Upper lobe of left lung (tissue), 6 donors: ENCODE measurements around the gene LCOR. TPM values are rescaled to one million over a fixed set of nuclear protein-coding genes. Genes with fewer than 3 reads are reported as not detected.

Experiments used
- ATAC-seq, 2 donors: fragments of 200-7000 bp; cut with Tn5 transposase; one replicate each; pipeline ENCODE4 v1.9.1; 2022; ENCODE audit warnings: mild to moderate bottlenecking in 2 of 2, moderate library complexity in 2 of 2; ENCODE audit not compliant: low FRiP score in 2 of 2
- DNase-seq, 2 donors: peaks; one replicate each; pipeline ENCODE4 v3.0.0-alpha.2; 2019 to 2020
- H3K27ac ChIP-seq, 4 donors: fragments of 200-600 bp; sonication (generic); one replicate each; pipeline ENCODE4 v1.5.1; 2016 to 2019
- H3K27me3 ChIP-seq, 4 donors: fragments of 200-600 bp; sonication (generic); one replicate each; pipeline ENCODE4 v1.5.1; 2017 to 2019
- H3K36me3 ChIP-seq, 4 donors: fragments of 200-600 bp; sonication (generic); one replicate each; pipeline ENCODE4 v1.5.1; 2016 to 2019
- H3K4me1 ChIP-seq, 4 donors: fragments of 200-600 bp; sonication (generic); one replicate each; pipeline ENCODE4 v1.5.1; 2018 to 2019
- H3K4me3 ChIP-seq, 4 donors: fragments of 200-600 bp; sonication (generic); one replicate each; pipeline ENCODE4 v1.5.1; 2017 to 2019; ENCODE audit warnings: mild to moderate bottlenecking in 2 of 4, moderate library complexity in 1 of 4
- H3K9me3 ChIP-seq, 4 donors: fragments of 200-600 bp; sonication (generic); one replicate each; pipeline ENCODE4 v1.5.1; 2018 to 2019
- EP300 ChIP-seq, 4 donors: sonication (generic); formaldehyde crosslinking; IDR thresholded peaks; one replicate each; pipeline ENCODE4 v1.5.1; 2017; ENCODE audit warnings: antibody characterized with exemption in 4 of 4, control low read depth in 2 of 4
- POLR2A ChIP-seq, 4 donors: fragments of 450-650 bp; IDR thresholded peaks; one replicate each; pipeline ENCODE4 v1.5.1; 2016 to 2017; ENCODE audit warnings: antibody characterized with exemption in 4 of 4, mild to moderate bottlenecking in 2 of 4
- POLR2AphosphoS5 ChIP-seq, 2 donors: sonication (generic); formaldehyde crosslinking; IDR thresholded peaks; one replicate each; pipeline ENCODE4 v1.5.1; 2017; ENCODE audit warnings: antibody characterized with exemption in 2 of 2
- WGBS, 2 donors: methylation state at CpG; one replicate each; pipeline ENCODE4 v1.1.5; 2017 to 2018; 5-methylcytosine and 5-hydroxymethylcytosine counted together
- total RNA-seq, 6 donors: library from RNA; depleted of rRNA in 4 of 6; stranded (reverse); fragments of >200 nt in 4 of 6; gene quantifications; one replicate each; pipeline versions ENCODE4 v1.1.0 to v1.2.1, GENCODE V29; 2016 to 2021
- TF ChIP-seq, protein P1 (sequence below), 6 experiments: fragments of 450-650 bp in 4 of 6; fragments of 200-600 bp in 2 of 6; sonication (generic) in 2 of 6; IDR thresholded peaks; one replicate each; pipeline ENCODE4 v1.5.1; 2016 to 2019; ENCODE audit warnings: antibody characterized with exemption in 6 of 6
- donor health status: DM: no; HTN: no; CAD: no; lungs with moderate emphysema.
- donor health status: DM: no; HTN: yes; CAD: no; lungs with severe emphysema.

The LCOR gene
- total RNA-seq, 6 donors from 2014 or later, result 18.6 to 54.7 (median 28.0) TPM

DNA sequence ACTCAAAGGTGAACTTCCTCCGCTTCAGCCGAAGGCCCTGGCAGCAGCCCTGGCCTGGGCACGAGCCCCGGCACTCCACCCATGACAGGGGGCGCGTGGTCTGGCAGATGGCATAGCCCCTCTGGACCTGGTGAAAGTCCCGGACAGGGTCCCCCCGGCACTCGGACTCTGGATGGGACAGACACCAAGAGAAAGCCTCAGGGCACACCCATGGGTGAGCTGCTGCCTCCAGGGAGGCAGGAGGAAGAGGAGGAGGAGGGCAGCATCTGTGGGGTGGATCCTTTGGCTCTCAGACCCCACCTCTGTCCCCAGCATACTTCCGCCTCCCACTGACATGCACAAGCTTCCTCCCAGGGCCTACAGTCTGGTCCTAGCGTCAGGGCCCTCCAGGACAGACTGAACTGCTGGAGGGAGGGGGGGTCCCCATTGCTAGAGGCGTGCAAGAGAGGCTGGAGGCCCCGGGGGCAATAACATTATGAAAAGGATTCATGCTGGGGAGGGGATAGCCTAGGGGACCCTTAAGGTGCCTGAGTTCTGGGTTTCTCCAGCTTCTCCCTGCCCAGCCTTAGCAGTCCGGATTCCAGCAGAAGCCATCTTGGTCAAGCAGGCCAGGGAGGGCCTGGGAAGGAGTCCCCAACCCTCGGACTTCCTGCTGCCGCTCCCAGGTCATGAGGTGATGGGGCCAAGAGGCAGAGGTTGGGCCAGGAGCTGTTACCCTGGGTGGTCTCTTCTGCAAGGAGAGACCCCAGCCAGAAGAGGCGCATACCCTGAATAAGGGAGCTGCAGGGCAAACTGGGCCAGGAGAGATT is 169.3 kb downstream of the LCOR start:
- Histone ChIP-seq H3K4me3 (no peak overlapping the region), H3K9me3 (no peaks in the 10 kb centered on the region), H3K4me1 (no peaks in the 10 kb centered on the region), H3K36me3 (no peaks in the 10 kb centered on the region), H3K27ac (no peak overlapping the region), H3K27me3 (no peaks in the 10 kb centered on the region)
- ATAC-seq (no peak), DNase-seq (no peak)
- no peak for TF ChIP-seq EP300 (IDR thresholded peaks at IDR 0.05)
- TF ChIP-seq, protein P1, sequence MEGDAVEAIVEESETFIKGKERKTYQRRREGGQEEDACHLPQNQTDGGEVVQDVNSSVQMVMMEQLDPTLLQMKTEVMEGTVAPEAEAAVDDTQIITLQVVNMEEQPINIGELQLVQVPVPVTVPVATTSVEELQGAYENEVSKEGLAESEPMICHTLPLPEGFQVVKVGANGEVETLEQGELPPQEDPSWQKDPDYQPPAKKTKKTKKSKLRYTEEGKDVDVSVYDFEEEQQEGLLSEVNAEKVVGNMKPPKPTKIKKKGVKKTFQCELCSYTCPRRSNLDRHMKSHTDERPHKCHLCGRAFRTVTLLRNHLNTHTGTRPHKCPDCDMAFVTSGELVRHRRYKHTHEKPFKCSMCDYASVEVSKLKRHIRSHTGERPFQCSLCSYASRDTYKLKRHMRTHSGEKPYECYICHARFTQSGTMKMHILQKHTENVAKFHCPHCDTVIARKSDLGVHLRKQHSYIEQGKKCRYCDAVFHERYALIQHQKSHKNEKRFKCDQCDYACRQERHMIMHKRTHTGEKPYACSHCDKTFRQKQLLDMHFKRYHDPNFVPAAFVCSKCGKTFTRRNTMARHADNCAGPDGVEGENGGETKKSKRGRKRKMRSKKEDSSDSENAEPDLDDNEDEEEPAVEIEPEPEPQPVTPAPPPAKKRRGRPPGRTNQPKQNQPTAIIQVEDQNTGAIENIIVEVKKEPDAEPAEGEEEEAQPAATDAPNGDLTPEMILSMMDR (IDR thresholded peaks at IDR 0.05), result no peak
- 93 to 94% methylated on average over 13 to 17 of the region's 17 CpGs for WGBS, 2 donors

DNA sequence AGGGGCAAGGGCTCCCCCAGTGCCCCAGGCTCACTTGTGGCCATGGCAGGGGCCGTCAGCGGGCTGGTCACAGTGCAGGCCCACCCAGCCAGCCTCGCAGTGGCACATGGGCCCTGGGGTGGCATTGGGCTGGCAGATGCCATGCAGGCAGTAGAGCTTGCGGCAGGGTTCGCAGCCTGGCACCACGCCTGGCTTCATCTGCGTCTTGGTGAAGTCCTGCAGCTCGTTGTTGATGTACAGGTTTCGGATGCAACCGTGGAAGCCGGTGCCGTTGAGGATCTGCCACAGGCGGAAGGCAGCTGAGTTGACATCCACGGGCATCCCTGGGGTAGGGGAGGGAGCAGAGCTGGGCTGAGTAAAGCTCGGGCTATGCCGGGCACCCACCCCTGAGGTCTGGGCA is 170.6 kb downstream of the LCOR start:
- no peak overlapping the region for H3K4me3 ChIP-seq

DNA sequence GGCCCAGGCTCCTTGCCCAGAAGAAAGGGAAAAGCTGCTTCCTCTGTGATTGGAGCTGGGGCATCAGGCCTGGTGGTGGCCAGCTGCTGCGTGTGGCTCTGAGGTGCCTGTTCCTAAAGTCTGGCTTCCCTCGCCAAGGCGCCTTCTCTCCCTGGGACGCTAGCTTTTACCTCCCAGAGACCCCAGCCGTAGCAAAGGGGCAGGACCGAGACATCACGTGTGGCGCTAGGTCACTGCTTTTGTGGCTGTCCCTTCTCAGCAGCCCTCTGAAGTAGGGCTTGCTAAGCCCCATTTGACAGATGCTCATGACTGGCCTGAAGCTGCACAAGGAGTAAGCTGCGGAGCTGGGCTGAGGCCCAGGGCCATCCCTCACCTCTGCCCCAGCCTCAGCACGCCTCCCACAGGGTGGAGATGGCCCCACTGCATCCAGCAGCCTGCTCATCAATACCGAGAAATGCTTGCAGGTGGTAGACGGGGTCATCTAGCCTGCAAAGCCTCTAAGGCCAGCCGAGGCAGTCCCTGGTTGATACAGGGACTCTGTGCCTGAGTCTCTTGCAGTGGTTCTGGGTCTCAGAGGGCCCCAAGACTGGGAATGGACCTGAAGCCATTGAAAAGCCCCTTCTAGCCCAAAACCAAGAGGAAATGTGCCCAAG is 171.2 kb downstream of the LCOR start:
- no peak for ATAC-seq
- Histone ChIP-seq H3K36me3 (no peaks in the 10 kb centered on the region), H3K4me1 (no peaks in the 10 kb centered on the region)

More for the DNA sequence above, 170.6 kb downstream of the LCOR start:
- no peaks in the 10 kb centered on the region for H3K36me3 ChIP-seq
- ATAC-seq (no peak), DNase-seq (peak in 1 of 2 donors; percentile 75)
- peaks cover 0 to 10% (median 7%) of the 10 kb centered on the region in 4 donors for H3K9me3 ChIP-seq
- H3K27ac ChIP-seq, result no peak overlapping the region
- WGBS, 2 donors, result 91 to 97% methylated on average over 7 to 16 of the region's 16 CpGs
- no peaks in the 10 kb centered on the region for H3K27me3 ChIP-seq
- TF ChIP-seq EP300 (IDR thresholded peaks at IDR 0.05), result no peak
- TF ChIP-seq, protein P1 (IDR thresholded peaks at IDR 0.05), result no peak
- no peak for TF ChIP-seq POLR2AphosphoS5 (IDR thresholded peaks at IDR 0.05)
- TF ChIP-seq POLR2A (IDR thresholded peaks at IDR 0.05), result no peak
- no peaks in the 10 kb centered on the region for H3K4me1 ChIP-seq

DNA sequence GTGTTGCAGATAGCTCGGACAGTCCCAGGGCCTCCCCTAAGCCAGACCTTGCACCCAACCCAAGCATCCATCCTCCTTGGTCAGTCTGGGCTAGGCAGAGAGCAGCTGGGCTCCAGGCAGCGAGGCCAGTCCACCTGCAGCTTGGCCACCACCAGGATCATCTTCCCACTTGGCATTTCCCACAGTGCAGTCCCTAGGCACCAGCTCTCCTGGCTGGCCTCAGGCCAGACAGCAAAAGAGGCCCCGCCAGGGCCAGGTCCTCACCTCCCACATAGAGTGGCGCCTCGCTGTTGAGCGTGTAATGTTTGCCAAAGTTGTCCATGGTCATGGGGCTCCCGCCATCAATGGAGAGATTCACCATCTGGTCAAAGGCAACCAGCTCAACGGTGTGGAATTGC is 171.7 kb downstream of the LCOR start:
- ATAC-seq, result no peak
- no peak overlapping the region for H3K4me3 ChIP-seq
- TF ChIP-seq EP300 (IDR thresholded peaks at IDR 0.05) (no peak), POLR2A (IDR thresholded peaks at IDR 0.05) (no peak), POLR2AphosphoS5 (IDR thresholded peaks at IDR 0.05) (no peak)
- TF ChIP-seq, protein P1 (IDR thresholded peaks at IDR 0.05), result no peak
- no peaks in the 10 kb centered on the region for H3K36me3 ChIP-seq
- whole genome bisulfite sequencing, 2 donors, result 96 to 98% methylated on average over 6 to 8 of the region's 8 CpGs
- H3K27ac ChIP-seq, result no peak overlapping the region
- H3K4me1 ChIP-seq, result no peaks in the 10 kb centered on the region
- peak in 1 of 2 donors; percentile 37 for DNase-seq
- H3K9me3 ChIP-seq, result peaks cover 0 to 15% (median 12%) of the 10 kb centered on the region in 4 donors
- no peaks in the 10 kb centered on the region for H3K27me3 ChIP-seq

More for the DNA sequence above, 171.2 kb downstream of the LCOR start:
- no peak overlapping the region for H3K27ac ChIP-seq
- H3K4me3 ChIP-seq, result no peak overlapping the region
- peak in 1 of 2 donors; percentile 34 for DNase-seq
- no peaks in the 10 kb centered on the region for H3K27me3 ChIP-seq
- WGBS, 2 donors, result 89 to 94% methylated on average over 9 to 13 of the region's 13 CpGs
- TF ChIP-seq, protein P1 (IDR thresholded peaks at IDR 0.05), result no peak
- TF ChIP-seq POLR2A (IDR thresholded peaks at IDR 0.05), result no peak
- no peak for TF ChIP-seq POLR2AphosphoS5 (IDR thresholded peaks at IDR 0.05)
- TF ChIP-seq EP300 (IDR thresholded peaks at IDR 0.05), result no peak
- H3K9me3 ChIP-seq, result peaks cover 0 to 15% (median 12%) of the 10 kb centered on the region in 4 donors
